Retinal pigment epithelial cell (primary cell): Measurements from ENCODE around the gene SDK1.

Experiments
- DNase-seq: peaks from one replicate; pipeline ENCODE4 v3.0.0-alpha.2; 2010; ENCODE audit warnings: low read depth
- H3K4me3 ChIP-seq: 2 replicates; pipeline ENCODE4 v1.5.1; 2011; ENCODE audit warnings: mild to moderate bottlenecking, low read length, control low read depth, moderate library complexity
- TF ChIP-seq, protein P1 (sequence below): conservative IDR thresholded peaks from 2 replicates; pipeline ENCODE4 v1.5.1; 2011; ENCODE audit warnings: low read depth, low read length, control low read depth, inconsistent platforms

Gene SDK1

GRCh38 chr7:4181446-4181845 lies 880.4 kb downstream of the SDK1 start:
- no peak for DNase-seq
- TF ChIP-seq, protein P1, sequence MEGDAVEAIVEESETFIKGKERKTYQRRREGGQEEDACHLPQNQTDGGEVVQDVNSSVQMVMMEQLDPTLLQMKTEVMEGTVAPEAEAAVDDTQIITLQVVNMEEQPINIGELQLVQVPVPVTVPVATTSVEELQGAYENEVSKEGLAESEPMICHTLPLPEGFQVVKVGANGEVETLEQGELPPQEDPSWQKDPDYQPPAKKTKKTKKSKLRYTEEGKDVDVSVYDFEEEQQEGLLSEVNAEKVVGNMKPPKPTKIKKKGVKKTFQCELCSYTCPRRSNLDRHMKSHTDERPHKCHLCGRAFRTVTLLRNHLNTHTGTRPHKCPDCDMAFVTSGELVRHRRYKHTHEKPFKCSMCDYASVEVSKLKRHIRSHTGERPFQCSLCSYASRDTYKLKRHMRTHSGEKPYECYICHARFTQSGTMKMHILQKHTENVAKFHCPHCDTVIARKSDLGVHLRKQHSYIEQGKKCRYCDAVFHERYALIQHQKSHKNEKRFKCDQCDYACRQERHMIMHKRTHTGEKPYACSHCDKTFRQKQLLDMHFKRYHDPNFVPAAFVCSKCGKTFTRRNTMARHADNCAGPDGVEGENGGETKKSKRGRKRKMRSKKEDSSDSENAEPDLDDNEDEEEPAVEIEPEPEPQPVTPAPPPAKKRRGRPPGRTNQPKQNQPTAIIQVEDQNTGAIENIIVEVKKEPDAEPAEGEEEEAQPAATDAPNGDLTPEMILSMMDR: no peak
- H3K4me3 ChIP-seq: no peak overlapping the region

DNA sequence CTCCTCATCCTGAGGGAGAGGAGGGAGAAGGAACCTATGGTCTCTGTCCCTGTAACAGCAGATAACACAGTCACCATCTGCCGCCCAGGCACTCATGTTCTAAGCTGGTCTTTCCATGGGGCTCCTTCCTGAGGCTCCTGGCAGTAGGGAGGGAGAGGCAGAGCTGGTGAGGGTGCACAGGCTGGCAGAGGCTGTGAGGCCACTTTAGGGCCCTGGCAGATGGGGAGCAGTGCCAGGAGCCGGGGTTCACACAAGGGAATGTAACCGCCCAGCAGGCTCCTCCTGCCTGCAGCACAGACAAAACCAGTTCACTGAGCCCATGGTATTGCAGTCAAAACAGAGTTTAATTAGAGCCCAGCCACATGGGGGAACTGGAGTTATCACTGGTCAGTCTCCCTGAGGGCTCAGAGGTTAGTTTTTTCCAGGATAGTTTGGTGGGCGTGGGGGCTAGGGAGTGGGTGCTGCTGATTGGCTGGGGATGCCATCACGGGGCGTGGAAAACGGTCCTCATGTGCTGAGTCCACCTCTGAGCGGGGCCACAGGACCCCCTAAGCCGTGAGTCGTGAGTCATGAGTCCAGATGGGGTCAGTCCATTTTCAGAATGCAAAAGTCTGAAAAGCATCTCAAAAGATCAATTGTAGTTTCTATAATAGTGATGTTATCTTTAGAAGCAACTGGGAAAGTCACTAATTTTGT lies 881.7 kb downstream of the SDK1 start:
- no peak overlapping the region for H3K4me3 ChIP-seq
- no peak for DNase-seq
- TF ChIP-seq, protein P1: no peak

DNA sequence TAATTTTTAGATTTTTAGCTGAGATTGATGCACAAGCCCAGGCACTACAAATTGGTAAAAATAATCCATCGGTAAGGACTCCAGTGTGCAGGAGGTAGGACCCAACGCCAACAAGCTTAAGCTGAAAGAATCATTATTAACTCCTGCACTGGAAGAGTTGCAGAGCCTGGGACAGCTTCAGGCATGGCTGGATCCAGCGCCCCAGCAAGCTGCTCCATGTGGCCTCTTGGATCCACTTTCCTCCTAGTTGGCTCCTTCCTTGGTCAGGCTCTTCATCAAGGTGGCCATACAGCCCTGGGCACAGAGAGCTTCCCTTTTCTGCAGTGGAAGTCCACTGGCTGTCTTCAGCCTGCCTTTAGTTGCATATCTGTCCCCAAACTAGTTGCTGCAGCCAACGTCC lies 883.6 kb downstream of the SDK1 start:
- TF ChIP-seq, protein P1: no peak
- DNase-seq: no peak

DNA sequence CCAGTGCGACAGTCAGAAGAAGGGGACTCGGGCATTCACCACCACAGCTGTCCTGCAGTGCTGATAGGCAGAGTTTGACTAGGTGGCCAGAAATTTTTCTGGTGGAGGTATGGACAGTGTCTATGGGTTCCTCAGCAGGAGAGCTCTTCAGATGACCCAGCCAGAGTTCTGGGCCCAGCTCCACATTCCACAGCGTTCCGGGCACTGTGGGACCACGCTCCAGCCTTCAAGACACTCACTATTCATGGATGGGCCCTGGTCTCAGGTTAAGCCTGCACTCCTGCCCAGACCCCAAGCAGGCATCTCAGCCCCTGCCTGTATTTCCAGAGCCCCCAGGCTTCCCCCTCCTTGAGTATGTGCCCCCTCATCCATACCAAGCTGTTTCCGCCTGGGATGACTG lies 884.1 kb downstream of the SDK1 start:
- no peak for DNase-seq
- TF ChIP-seq, protein P1: no peak
- H3K4me3 ChIP-seq: no peak overlapping the region

More for the DNA sequence above, 883.6 kb downstream of the SDK1 start:
- H3K4me3 ChIP-seq: no peak overlapping the region

DNA sequence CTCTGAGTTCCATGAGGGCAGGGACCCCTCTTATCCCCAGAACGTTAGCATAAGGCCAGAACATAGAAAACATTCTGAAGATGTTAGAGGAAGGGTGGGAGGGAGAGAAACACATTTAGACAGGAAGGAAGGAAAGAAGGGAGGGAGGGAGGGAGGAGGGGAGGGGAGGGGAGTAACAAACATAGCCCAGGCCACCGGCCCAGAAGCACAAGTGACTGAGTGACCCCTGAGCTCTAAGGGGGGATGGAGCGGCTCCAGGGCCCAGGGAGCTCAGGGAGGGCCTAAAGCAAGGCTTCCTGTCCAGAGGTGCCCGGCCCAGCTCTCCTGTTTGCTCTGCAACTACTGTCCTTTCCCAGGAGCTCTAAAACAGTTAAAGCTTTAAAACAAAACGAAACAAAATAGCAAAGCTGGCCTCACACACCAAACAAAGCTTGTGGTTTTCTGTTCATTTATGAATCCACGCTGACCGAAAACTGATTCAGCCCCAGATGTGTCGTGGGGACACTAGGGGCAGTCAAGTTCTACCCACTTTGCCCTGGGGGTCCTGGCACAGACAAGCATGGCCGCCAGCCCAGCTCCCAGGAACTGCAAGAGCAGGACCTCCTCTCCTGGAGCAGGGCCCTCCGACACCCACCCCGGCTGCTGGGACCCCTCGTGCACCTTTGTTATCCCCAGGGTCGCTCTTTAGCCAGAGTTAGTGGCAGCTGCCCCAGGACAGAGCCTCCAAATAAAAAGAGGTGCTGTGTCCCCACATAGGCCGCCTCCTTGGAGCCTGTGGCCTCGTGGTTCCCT lies 884.9 kb downstream of the SDK1 start:
- TF ChIP-seq, protein P1: no peak
- H3K4me3 ChIP-seq: no peak overlapping the region
- DNase-seq: no peak

- TF ChIP-seq, protein P1: no peak
- no peak for DNase-seq
- no peak overlapping the region for H3K4me3 ChIP-seq
These were observed 885.4 kb downstream of the SDK1 start for GRCh38 chr7:4186513-4186780.

GRCh38 chr7:4188651-4189050 lies 887.6 kb downstream of the SDK1 start:
- H3K4me3 ChIP-seq: no peak overlapping the region
- no peak for DNase-seq
- TF ChIP-seq, protein P1: no peak
